Measurements from ENCODE around the gene ANTXR1. TPM values are rescaled to one million over a fixed set of nuclear protein-coding genes. Genes with fewer than 3 reads are reported as not detected.

Gene ANTXR1
- total RNA-seq, 1 experiment from 2014 or later = 37.3 TPM

DNA sequence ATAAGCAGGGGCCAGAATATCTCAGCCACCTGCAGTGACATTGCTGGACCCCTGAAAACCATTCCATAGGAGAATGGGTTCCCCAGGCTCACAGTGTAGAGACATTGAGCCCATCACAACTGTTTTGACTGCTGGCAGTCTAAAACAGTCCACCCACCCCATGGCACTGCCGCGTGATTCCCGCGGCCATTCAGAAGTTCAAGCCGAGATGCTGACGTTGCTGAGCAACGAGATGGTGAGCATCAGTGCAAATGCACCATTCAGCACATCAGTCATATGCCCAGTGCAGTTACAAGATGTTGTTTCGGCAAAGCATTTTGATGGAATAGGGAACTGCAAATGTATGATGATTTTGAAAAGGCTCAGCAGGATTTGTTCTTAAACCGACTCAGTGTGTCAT, 234.6 kb downstream of the ANTXR1 start:
- no peaks in the 10 kb centered on the region for H3K23me2 ChIP-seq (ENCODE audit: insufficient read length, low read depth, low read length, poor library complexity, severe bottlenecking)
- DNase-seq = no peak
- no peak overlapping the region for H3K4me2 ChIP-seq (ENCODE audit: insufficient read depth, insufficient read length, low read length)
- H3K79me2 ChIP-seq (ENCODE audit: insufficient read depth, low read length) = no peaks in the 10 kb centered on the region
- no peak overlapping the region for H3K27ac ChIP-seq (ENCODE audit: insufficient read length, low read depth, low read length)
- H3K9me3 Mint-ChIP-seq = no peaks in the 10 kb centered on the region; a peak in 1 of 5 replicates
- H3K27me3 Mint-ChIP-seq (ENCODE audit: low read depth) = no peaks in the 10 kb centered on the region
- no peak overlapping the region; a peak in 1 of 7 replicates for H3K27ac Mint-ChIP-seq
- no peak overlapping the region for H2AK5ac ChIP-seq (ENCODE audit: insufficient read length, low read length)
- no peak overlapping the region for H4K8ac ChIP-seq (replicated peaks; ENCODE audit: insufficient read length, low read depth, low read length)
- H3K4me1 Mint-ChIP-seq = peaks cover 11 to 14% of the 10 kb centered on the region in 2 experiments
- TF ChIP-seq, protein P1, sequence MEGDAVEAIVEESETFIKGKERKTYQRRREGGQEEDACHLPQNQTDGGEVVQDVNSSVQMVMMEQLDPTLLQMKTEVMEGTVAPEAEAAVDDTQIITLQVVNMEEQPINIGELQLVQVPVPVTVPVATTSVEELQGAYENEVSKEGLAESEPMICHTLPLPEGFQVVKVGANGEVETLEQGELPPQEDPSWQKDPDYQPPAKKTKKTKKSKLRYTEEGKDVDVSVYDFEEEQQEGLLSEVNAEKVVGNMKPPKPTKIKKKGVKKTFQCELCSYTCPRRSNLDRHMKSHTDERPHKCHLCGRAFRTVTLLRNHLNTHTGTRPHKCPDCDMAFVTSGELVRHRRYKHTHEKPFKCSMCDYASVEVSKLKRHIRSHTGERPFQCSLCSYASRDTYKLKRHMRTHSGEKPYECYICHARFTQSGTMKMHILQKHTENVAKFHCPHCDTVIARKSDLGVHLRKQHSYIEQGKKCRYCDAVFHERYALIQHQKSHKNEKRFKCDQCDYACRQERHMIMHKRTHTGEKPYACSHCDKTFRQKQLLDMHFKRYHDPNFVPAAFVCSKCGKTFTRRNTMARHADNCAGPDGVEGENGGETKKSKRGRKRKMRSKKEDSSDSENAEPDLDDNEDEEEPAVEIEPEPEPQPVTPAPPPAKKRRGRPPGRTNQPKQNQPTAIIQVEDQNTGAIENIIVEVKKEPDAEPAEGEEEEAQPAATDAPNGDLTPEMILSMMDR (conservative IDR thresholded peaks at IDR 0.05) = no peak
- no peak overlapping the region for H3K4me3 Mint-ChIP-seq
- no peak overlapping the region for H2BK120ac ChIP-seq (ENCODE audit: low read depth, low read length, poor library complexity, severe bottlenecking)
- H2BK15ac ChIP-seq (ENCODE audit: low read depth, low read length) = peak overlapping the region; percentile 71; the same call in 1 of the 2 replicates
- peaks cover 6 to 11% (median 8%) of the 10 kb centered on the region in 3 experiments for H3K36me3 Mint-ChIP-seq (ENCODE audit: insufficient read depth in 1 of 3, low read depth in 3 of 3)
- no peak overlapping the region for H3T11ph ChIP-seq (ENCODE audit: low read length)
- H3K14ac ChIP-seq (ENCODE audit: insufficient read depth, low read length) = no peak overlapping the region
- H3K79me1 ChIP-seq (ENCODE audit: insufficient read depth, low read depth, low read length, poor library complexity, severe bottlenecking) = no peaks in the 10 kb centered on the region
- no peak overlapping the region for H4K5ac ChIP-seq (ENCODE audit: insufficient read length, low read depth, low read length)
- H4K20me1 ChIP-seq (ENCODE audit: control insufficient read depth, insufficient read depth, insufficient read length) = no peaks in the 10 kb centered on the region
- no peak overlapping the region for H4K91ac ChIP-seq (ENCODE audit: insufficient read length, low read depth, low read length)
- no peak overlapping the region for H3K9ac ChIP-seq (ENCODE audit: extremely low read depth, insufficient read length, low read length)
- H2BK20ac ChIP-seq (ENCODE audit: low read depth, low read length, poor library complexity, severe bottlenecking) = no peak overlapping the region
- no peaks in the 10 kb centered on the region for H3K9me3 ChIP-seq (ENCODE audit: control insufficient read depth, low read depth, low read length)
- no peak overlapping the region for H2BK5ac ChIP-seq (ENCODE audit: insufficient read length, low read length)
- H3K23ac ChIP-seq (ENCODE audit: insufficient read length, low read depth, low read length) = no peak overlapping the region
- no peak overlapping the region for H3K18ac ChIP-seq (ENCODE audit: insufficient read length, low read depth, low read length)
- no peak overlapping the region for H2BK12ac ChIP-seq (ENCODE audit: insufficient read length, low read depth, low read length)
- no peak overlapping the region for H2AFZ ChIP-seq (ENCODE audit: low read length)
- no CpG with 5 or more reads among the region's 9 CpGs for WGBS (ENCODE audit: extremely low coverage, insufficient read length, low lambda C conversion rate)
- no peaks in the 10 kb centered on the region for H3K27me3 ChIP-seq (ENCODE audit: insufficient read depth, low read length)
- no peak overlapping the region for H3K4ac ChIP-seq (ENCODE audit: low read depth, low read length)
- H3K56ac ChIP-seq (ENCODE audit: insufficient read length, low read depth, low read length) = no peak overlapping the region
- H3K4me1 ChIP-seq (ENCODE audit: insufficient read depth, low read length) = no peaks in the 10 kb centered on the region
